ENCODE results near the gene HCN1. TPM values are rescaled to one million over a fixed set of nuclear protein-coding genes. Genes with fewer than 3 reads are reported as not detected.

Gene HCN1
- total RNA-seq, 4 donors from 2014 or later, result not detected

DNA sequence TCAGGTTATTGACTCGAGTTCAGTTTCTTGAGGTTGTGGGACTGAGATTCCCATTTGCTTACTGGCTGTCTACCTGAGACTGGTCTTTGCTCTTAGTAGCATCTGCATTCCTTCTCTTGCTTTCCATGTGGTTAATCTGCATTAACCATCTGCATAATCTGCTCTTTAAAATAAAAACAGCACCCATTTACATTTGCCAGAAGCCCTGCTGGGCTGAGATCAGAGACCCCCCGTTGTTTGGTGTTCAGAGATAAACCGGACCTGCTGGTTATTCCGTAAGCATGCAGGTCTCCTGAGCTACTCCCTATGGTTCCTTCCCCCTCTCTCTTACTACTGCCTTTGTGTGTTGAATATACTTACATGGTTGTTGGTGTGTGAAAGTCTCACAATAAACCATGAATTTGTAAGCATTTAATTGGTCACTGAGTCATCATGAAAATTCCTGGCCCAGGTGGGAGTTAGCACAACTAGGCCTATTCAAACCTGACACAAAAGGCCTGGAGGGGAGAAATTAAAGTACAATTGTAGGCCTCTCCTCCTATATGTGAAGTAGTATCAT is 490.7 kb downstream of the HCN1 start:
- Histone ChIP-seq H3K4me3 (no peak overlapping the region), H3K4me1 (no peaks in the 10 kb centered on the region), H3K27ac (no peak overlapping the region), H3K27me3 (no peaks in the 10 kb centered on the region), H3K36me3 (no peaks in the 10 kb centered on the region), H3K9me3 (no peaks in the 10 kb centered on the region)
- TF ChIP-seq, protein P1, sequence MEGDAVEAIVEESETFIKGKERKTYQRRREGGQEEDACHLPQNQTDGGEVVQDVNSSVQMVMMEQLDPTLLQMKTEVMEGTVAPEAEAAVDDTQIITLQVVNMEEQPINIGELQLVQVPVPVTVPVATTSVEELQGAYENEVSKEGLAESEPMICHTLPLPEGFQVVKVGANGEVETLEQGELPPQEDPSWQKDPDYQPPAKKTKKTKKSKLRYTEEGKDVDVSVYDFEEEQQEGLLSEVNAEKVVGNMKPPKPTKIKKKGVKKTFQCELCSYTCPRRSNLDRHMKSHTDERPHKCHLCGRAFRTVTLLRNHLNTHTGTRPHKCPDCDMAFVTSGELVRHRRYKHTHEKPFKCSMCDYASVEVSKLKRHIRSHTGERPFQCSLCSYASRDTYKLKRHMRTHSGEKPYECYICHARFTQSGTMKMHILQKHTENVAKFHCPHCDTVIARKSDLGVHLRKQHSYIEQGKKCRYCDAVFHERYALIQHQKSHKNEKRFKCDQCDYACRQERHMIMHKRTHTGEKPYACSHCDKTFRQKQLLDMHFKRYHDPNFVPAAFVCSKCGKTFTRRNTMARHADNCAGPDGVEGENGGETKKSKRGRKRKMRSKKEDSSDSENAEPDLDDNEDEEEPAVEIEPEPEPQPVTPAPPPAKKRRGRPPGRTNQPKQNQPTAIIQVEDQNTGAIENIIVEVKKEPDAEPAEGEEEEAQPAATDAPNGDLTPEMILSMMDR (IDR thresholded peaks at IDR 0.05), result no peak
- no peak for TF ChIP-seq POLR2A (IDR thresholded peaks at IDR 0.05)
- no peak for DNase-seq
